ENCODE results near the gene YPEL3. TPM values are rescaled to one million over a fixed set of nuclear protein-coding genes. Genes with fewer than 3 reads are reported as not detected.

The YPEL3 gene
- total and polyA plus RNA-seq, 2 of the 8 experiments (the other 6 are each of a cell fraction or from before 2014, with no cell fraction given), result 40.3 to 53.3 TPM

GRCh38 chr16:30094541-30095165, 1.4 kb downstream of the YPEL3 start:
- H2BK12ac ChIP-seq (ENCODE audit: low read depth, low read length), result 0 out of 2 replicates have a peak overlapping the region, but pooled peaks have one; percentile 27
- H4K20me1 ChIP-seq (replicated peaks in 1 of 2; ENCODE audit: control insufficient read depth in 1 of 2, insufficient read depth in 2 of 2, low read length in 2 of 2), result peaks cover 0 to 9% of the 10 kb centered on the region in 2 experiments
- no peak overlapping the region for H3K27ac ChIP-seq (ENCODE audit: low read depth, low read length)
- peak overlapping the region in 1 of 2 experiments; percentile 93; a peak in 2 of 4 replicates for H3K4me2 ChIP-seq (ENCODE audit: insufficient read depth in 1 of 2, low read depth in 2 of 2, low read length in 2 of 2)
- H4K91ac ChIP-seq (replicated peaks; ENCODE audit: insufficient read length, low read length), result no peak overlapping the region
- no peak overlapping the region for H3K14ac ChIP-seq (ENCODE audit: insufficient read length)
- peaks cover 3% of the 10 kb centered on the region; the same call in 1 of the 2 replicates for H3K79me1 ChIP-seq (ENCODE audit: low read depth, low read length)
- no peak overlapping the region for H3K4me3 ChIP-seq (ENCODE audit: extremely low read depth in 1 of 4, insufficient read depth in 2 of 4, low read depth in 3 of 4, low read length in 4 of 4)
- no peak for FAIRE-seq
- H4K8ac ChIP-seq (ENCODE audit: extremely low read depth, insufficient read depth, low read length), result peak overlapping the region; percentile 64; the same call in 1 of the 2 replicates
- CTCF ChIA-PET (ENCODE audit: partially characterized antibody), result interaction anchor here (0.7 to 7.7 kb wide), 7 partner anchors 13 to 51 kb away, joined by 3 to 90 read pairs (median 4); partner anchors contain the start of genes ALDOA, GDPD3 and PPP4C
- POLR2A ChIA-PET (ENCODE audit: partially characterized antibody), result interaction anchor here (0.9 to 14.0 kb wide), 6 partner anchors 10 to 506 kb away, joined by 3 to 353 read pairs (median 6); partner anchors contain the start of genes ALDOA, GDPD3 and PPP4C
- H3K18ac ChIP-seq (ENCODE audit: extremely low read depth, low read length), result no peak overlapping the region
- no peak overlapping the region for H3K56ac ChIP-seq (replicated peaks; ENCODE audit: insufficient read length, low read depth, low read length)
- no peak overlapping the region for H3K4ac ChIP-seq (replicated peaks; ENCODE audit: insufficient read length, low read depth, low read length)
- WGBS, 2 experiments (ENCODE audit: extremely low coverage in 1 of 2, insufficient coverage in 1 of 2, insufficient read length in 1 of 2, insufficient replicate concordance in 2 of 2, low coverage in 1 of 2, low lambda C conversion rate in 2 of 2, missing lambda C conversion rate in 1 of 2), result 91% methylated on average over 11 of the region's 11 CpGs; no CpG with 5 or more reads in 1 of the 2 experiments
- 0 out of 7 replicates have a peak, but pooled peaks cover 0 to 3% (median 0%) of the 10 kb centered on the region in 4 experiments for H3K27me3 ChIP-seq (replicated peaks in 1 of 4; ENCODE audit: control insufficient read depth in 3 of 4, extremely low read depth in 1 of 4, insufficient read depth in 3 of 4, low read length in 3 of 4)
- H2BK120ac ChIP-seq (replicated peaks; ENCODE audit: low read depth, low read length), result no peak overlapping the region
- no peak overlapping the region for H4K5ac ChIP-seq (ENCODE audit: insufficient read length, low read depth, low read length)
- DNase-seq (ENCODE audit: low read depth in 1 of 2, low spot score in 2 of 2), result no peak
- peaks cover 11 to 34% of the 10 kb centered on the region in 2 experiments for H3K79me2 ChIP-seq (ENCODE audit: control insufficient read depth in 1 of 2, insufficient read depth in 2 of 2, low read length in 2 of 2)
- H2BK20ac ChIP-seq (ENCODE audit: low read length), result no peak overlapping the region
- H2AFZ ChIP-seq (ENCODE audit: low read length), result no peak overlapping the region
- H2BK15ac ChIP-seq (ENCODE audit: low read length), result no peak overlapping the region
- peaks cover 29% of the 10 kb centered on the region; the same call in 1 of the 2 replicates for H3K23me2 ChIP-seq (ENCODE audit: low read depth, low read length)
- H2AK5ac ChIP-seq (ENCODE audit: low read depth, low read length), result no peak overlapping the region; the same call in 1 of the 2 replicates
- H3K9me3 ChIP-seq (ENCODE audit: insufficient read depth in 2 of 2, low read depth in 1 of 2, low read length in 1 of 2), result no peaks in the 10 kb centered on the region
- no peak overlapping the region for H3K23ac ChIP-seq (ENCODE audit: insufficient read length)
- no peak overlapping the region for H3K9ac ChIP-seq (replicated peaks in 1 of 4; ENCODE audit: extremely low read depth in 1 of 4, low read depth in 3 of 4, low read length in 3 of 4)
- peaks cover 0 to 19% (median 10%) of the 10 kb centered on the region in 4 experiments; a peak in 6 of 7 replicates for H3K4me1 ChIP-seq (replicated peaks in 1 of 4; ENCODE audit: control insufficient read depth in 3 of 4, insufficient read depth in 4 of 4, low read length in 3 of 4)
- peak overlapping the region; percentile 83; the same call in 1 of the 2 replicates for H2BK5ac ChIP-seq (ENCODE audit: low read depth, low read length)
- no peaks in the 10 kb centered on the region for H3K36me3 ChIP-seq (ENCODE audit: control insufficient read depth in 2 of 4, insufficient read depth in 4 of 4, low read length in 3 of 4)
- TF ChIP-seq CHD2 (IDR thresholded peaks at IDR 0.05; ENCODE audit: low read length), result no peak
- no peak for TF ChIP-seq JUN (IDR thresholded peaks at IDR 0.05; ENCODE audit: low read depth, low read length)
- TF ChIP-seq RAD21 (IDR thresholded peaks at IDR 0.05 in 1 of 2, conservative IDR thresholded peaks at IDR 0.05 in 1 of 2; ENCODE audit: low read depth in 2 of 2, low read length in 2 of 2), result no peak
- TF ChIP-seq MAX (IDR thresholded peaks at IDR 0.05), result no peak
- TF ChIP-seq MAFK (IDR thresholded peaks at IDR 0.05; ENCODE audit: low read depth, low read length), result no peak
